NCI-H345 treated with DMSO at 0.1 percent for 48 hours (cell line): Measurements from ENCODE around the gene RIPOR3.

ENCODE experiments used
- DNase-seq: peaks from one replicate; lab custom pipeline; 2025; ENCODE audit not compliant: unreplicated experiment; lab: John Stamatoyannopoulos, UW

Gene RIPOR3

GRCh38 chr20:50536333-50536732 is 155.0 kb downstream of the RIPOR3 start:
- DNase-seq, result no peak
